ENCODE results near the gene CRTC2.
"Not testable (repeated sequence)": the region's sequence is repeated elsewhere in the genome, so short reads cannot be mapped to it uniquely, and the experiment has no call there.

The CRTC2 gene

GRCh38 chr1:153928245-153928644, 30.2 kb downstream of the CRTC2 start:
- DNase-seq = no peak

DNA sequence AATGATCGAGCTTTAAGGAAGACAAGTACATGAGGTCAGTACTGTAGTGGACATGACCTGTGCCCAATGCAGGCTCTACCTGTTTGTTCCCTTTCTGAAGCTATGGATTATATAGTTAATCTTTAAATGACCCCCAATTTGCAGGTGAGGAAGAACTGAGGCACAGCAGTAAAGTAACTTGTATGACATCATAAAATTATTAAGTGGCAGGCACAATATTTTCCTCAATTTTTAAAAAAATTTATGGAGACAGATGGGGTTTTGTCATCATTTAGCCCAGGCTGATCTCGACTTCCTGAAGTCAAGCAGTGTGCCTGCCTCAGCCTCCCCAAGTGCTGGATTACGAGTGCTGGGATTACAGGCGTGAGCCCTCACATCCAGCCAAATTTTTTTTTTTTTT, 32.0 kb downstream of the CRTC2 start:
- DNase-seq = no peak

DNA sequence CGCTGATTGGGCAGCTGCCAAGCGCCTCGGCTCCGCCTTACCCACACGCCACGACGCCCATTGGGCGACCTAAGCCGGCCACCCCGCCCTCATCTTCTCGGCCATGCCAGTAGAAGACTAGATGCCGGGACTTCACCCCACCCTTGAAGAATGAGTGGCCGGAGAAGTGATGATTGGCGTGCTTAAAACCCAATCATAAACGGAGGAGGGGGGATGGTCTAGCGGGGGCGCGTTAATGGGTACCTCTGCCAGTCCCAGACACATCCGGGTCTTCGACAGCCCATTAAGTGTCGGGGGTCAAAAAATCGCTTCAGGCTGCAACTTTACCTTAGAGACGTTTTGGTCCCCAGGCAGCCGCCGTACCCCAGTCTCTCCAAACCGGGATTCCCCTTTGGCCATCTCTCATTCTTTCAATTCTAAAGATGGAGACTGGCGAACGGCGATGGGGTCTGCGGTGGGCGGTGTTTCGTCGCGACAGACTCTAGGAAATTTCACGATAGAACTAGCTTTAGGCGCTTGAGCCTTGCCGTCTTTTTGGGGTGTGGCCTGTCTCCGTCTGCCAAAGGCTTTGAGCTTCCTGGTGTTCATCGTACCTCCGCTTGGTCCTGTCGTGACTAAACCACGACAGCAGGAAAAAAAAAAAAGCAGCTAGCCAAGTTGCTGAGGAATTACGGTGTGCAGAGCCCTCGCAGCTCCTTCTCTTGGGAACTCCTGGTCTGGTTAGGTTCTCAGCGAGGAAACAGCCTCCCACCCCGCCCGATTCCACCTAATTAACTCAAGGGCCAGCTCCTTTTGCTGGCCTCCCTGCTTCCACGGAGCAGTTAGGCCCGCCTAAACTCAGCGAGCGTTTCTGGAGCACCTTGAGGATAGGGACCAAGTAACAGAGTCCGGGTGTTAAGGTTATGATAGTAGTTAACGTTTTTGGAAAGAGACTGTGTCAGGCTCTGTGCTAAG, 35.2 kb downstream of the CRTC2 start, which contains the start of gene GATAD2B:
TSS of gene GATAD2B (minus strand) at position 1 of the 954 bp plus-strand sequence. CDS start 94,625 bp downstream, outside the sequence.
- peak; percentile 100 for DNase-seq

GRCh38 chr1:153922076-153922971, 36.1 kb downstream of the CRTC2 start:
- DNase-seq = peak; percentile 93

GRCh38 chr1:153921803-153922075, 36.7 kb downstream of the CRTC2 start:
- DNase-seq = no peak

- DNase-seq = no peak
These were observed 37.2 kb downstream of the CRTC2 start for GRCh38 chr1:153921080-153921802.

DNA sequence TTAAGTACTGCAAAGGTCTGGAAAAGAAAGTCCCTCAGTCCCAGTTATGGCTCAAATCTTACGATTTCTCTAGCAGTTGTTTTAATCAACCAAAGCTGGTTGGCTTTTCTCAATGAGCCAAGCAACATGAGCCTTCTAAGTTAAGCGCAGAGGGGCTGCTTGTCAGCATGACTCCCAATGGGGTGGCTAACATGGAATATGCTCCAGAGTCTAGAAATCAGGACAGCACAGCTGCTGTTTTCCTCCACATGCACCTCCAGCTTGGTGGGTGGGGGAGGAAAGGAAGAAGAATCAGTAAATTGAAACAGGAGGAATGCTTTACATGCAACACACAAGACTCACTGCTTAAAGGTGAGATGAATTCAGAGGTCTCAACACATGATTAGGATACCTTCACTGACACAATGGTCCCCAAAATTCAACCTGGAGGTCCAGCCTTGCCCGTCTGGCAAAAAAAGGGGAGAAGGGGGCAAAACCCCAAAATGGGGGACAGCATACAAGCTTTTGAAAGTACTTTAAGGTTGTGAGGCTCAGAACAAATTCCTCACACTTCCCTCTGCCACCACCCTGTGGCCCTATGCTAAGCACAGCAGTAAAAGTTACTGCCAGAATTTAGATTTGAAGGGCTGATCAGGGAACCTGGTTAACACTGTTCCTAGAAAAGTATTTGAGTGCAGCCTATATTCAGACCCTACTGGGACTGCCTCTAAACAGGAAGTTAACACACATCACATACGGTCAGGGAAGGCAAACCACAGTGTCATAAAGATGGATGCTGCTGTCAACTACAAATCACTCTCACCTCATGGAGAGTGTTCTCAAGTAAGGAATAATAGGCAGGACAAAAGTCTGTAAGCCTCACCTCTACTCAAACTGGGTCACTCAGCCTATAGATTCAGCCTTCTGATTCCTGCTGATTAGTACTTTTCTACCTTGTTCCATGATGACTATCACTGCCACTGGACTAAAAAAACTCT, 38.2 kb downstream of the CRTC2 start:
- DNase-seq = peak; percentile 49

DNA sequence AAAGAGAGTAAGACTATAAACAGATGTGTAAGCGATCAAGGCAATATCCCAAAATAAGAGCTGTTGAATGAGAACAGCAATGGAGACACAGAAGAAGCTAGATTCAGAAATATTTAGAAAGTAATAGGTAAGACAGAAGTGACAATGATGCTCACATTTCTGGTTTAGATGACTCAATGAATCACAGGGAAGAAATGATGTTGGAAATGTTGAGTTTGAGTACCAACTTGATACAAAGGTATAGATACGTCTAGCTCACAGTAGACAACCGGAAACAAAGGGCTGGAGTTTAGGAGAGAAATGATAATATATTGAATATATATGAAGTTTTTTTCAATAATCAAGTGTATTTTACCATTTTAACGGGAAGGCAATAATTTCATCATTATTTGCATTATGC, 42.1 kb downstream of the CRTC2 start:
- DNase-seq = no peak

DNA sequence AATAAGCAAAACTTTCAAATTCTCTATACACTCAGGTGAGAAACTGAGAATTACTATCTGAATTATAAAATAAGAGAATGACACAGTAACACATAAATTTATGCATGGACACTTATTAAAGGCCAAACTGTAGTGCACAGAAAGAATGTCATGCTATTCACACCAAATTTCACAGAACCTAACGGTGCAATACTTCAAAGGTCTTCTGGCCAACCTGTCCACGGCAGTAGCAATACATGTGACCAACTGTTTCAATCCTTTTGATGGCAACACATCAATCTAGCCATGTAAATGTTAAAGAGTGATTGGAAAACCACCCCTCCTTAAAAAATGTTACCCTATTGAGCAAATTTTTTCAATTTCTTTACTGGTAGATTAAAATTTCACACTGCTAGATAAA, 46.1 kb downstream of the CRTC2 start:
- DNase-seq = no peak

DNA sequence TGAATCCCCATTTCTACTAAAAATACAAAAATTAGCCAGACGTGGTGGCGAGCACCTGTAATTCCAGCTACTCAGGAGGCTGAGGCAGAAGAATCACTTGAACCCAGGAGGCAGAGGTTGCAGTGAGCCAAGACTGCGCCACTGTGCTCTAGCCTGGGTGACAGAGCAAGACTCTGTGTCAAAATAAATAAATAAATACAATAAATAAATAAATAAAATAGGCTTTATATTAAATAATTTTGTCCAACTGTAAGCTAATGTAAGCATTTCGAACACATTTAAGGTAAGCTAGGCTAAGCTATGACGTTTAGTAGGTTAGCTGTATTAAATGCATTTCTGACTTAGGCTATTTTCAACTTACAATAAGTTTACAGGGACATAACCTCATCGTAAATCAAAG, 47.9 kb downstream of the CRTC2 start:
- not testable (repeated sequence) for DNase-seq

- no peak for DNase-seq
These were observed 50.3 kb downstream of the CRTC2 start for GRCh38 chr1:153908071-153908470.

- no peak for DNase-seq
These were observed 51.3 kb downstream of the CRTC2 start for GRCh38 chr1:153907134-153907533.

DNA sequence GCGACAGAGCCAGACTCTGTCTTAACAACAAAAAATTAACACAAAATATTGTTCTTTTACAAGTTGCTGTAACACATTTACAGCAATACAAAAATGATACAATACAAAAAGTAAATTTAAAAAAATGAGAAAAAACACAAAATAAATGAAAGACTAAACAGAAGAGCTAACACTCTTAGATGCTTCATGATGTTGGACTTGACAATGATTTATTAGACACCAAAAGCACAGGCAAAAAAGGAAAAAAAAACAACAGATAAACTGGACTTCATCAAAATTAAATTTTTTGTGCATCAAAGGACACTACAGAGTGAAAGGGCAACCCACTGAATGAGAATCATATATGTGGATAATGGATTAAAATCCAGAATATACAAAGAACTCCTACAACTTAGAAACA, 52.0 kb downstream of the CRTC2 start:
- no peak for DNase-seq

- not testable (repeated sequence) for DNase-seq
These were observed 52.5 kb downstream of the CRTC2 start for GRCh38 chr1:153905908-153906307.

- DNase-seq = no peak
These were observed 54.5 kb downstream of the CRTC2 start for GRCh38 chr1:153903841-153904455.

GRCh38 chr1:153899509-153899908, 58.9 kb downstream of the CRTC2 start:
- no peak for DNase-seq

Data from RPMI8226 (cell line).